Fibroblast of the aortic adventitia (primary cell): Measurements from ENCODE around the gene ZSCAN18. TPM values are rescaled to one million over a fixed set of nuclear protein-coding genes. Genes with fewer than 3 reads are reported as not detected.

ENCODE experiments used
- DNase-seq: peaks from one replicate; pipeline ENCODE4 v3.0.0-alpha.2; 2010; ENCODE audit warnings: low read depth
- H3K4me3 ChIP-seq: 2 replicates; pipeline ENCODE4 v1.5.1; 2011; ENCODE audit warnings: low read depth, mild to moderate bottlenecking, control low read depth, low read length, moderate library complexity
- CTCF ChIP-seq: IDR thresholded peaks from 2 replicates; pipeline ENCODE4 v1.5.1; 2011; ENCODE audit warnings: mild to moderate bottlenecking, low read length, control low read depth, inconsistent platforms; ENCODE audit not compliant: insufficient read depth
- total RNA-seq: library from RNA; depleted of rRNA; stranded (reverse); fragments of >200 nt; gene quantifications from 2 replicates; pipeline ENCODE4 v1.2.3, GENCODE V29; 2012; ENCODE audit warnings: low replicate concordance

ZSCAN18 gene
- total RNA-seq, 1 donor = 7.6 TPM

- DNase-seq = no peak
- no peak overlapping the region for H3K4me3 ChIP-seq
- TF ChIP-seq CTCF = no peak
Measured at GRCh38 chr19:58123354-58123753, 25.3 kb upstream of the ZSCAN18 start.

- no peak for TF ChIP-seq CTCF
- DNase-seq = no peak
- no peak overlapping the region for H3K4me3 ChIP-seq
Measured at GRCh38 chr19:58118979-58119733, 21.1 kb upstream of the ZSCAN18 start.

- TF ChIP-seq CTCF = no peak
- no peak for DNase-seq
- H3K4me3 ChIP-seq = no peak overlapping the region
Measured at GRCh38 chr19:58117841-58118575, 20.0 kb upstream of the ZSCAN18 start.

- TF ChIP-seq CTCF = no peak
- DNase-seq = no peak
Measured at GRCh38 chr19:58108546-58108817, 10.5 kb upstream of the ZSCAN18 start.

GRCh38 chr19:58107778-58108545, 9.9 kb upstream of the ZSCAN18 start:
- no peak overlapping the region for H3K4me3 ChIP-seq
- no peak for TF ChIP-seq CTCF
- no peak for DNase-seq

More at GRCh38 chr19:58108546-58108817, 10.5 kb upstream of the ZSCAN18 start:
- no peak overlapping the region for H3K4me3 ChIP-seq

GRCh38 chr19:58098682-58098998, 609 bp upstream of the ZSCAN18 start:
- H3K4me3 ChIP-seq = peak overlapping the region; percentile 69
- no peak for TF ChIP-seq CTCF
- DNase-seq = no peak
